NCI-H146 treated with DMSO at 0.1 percent for 48 hours (cell line): ENCODE results near the gene MYRFL.

Experiments used
- DNase-seq: peaks from one replicate; lab custom pipeline; 2025; ENCODE audit not compliant: unreplicated experiment; lab: John Stamatoyannopoulos, UW

The MYRFL gene

GRCh38 chr12:69894800-69895383 lies 69.9 kb downstream of the MYRFL start:
- DNase-seq = no peak

- peak; percentile 20 for DNase-seq
These were observed 71.8 kb downstream of the MYRFL start for GRCh38 chr12:69896653-69897381.

- no peak for DNase-seq
These were observed 72.7 kb downstream of the MYRFL start for GRCh38 chr12:69897744-69898143.

DNA sequence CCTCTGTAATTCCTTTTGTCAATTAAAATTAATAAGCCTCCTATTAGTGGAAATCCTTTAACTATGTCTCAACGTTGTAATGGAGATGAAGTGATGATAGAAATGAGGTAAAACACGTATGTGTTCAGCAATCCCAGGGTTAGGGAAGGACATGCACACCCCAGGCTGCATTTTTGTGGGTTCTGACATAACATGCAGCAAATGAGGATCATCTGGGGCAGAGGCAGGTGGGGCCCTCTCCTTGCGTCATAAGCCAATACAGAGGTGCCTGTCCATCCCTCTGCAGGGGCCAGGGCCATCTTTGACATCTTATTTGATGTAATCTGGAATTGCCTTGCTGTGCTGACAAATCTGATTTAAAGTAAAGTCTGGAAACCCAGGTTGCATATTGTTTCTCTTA lies 73.2 kb downstream of the MYRFL start:
- DNase-seq = no peak

DNA sequence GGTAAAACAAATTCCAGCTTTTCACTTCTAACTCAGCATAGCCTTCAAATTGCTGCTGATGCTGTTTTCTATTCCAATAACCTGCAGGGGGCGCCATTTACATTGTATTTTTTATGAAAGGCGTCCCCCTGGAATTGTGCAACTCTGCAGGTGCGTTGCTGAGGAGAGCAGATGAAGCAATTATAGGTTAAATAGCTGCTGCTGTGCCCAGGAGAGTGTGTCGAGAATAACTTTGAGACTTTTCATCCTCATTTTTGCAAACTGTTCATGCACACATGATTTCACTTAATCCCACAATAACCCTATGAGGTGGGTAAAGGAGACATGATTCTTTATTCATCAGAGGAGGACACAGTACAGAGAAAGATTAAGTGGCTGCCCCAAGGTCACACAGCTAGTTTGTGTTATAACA lies 75.7 kb downstream of the MYRFL start:
- peak; percentile 58 for DNase-seq

DNA sequence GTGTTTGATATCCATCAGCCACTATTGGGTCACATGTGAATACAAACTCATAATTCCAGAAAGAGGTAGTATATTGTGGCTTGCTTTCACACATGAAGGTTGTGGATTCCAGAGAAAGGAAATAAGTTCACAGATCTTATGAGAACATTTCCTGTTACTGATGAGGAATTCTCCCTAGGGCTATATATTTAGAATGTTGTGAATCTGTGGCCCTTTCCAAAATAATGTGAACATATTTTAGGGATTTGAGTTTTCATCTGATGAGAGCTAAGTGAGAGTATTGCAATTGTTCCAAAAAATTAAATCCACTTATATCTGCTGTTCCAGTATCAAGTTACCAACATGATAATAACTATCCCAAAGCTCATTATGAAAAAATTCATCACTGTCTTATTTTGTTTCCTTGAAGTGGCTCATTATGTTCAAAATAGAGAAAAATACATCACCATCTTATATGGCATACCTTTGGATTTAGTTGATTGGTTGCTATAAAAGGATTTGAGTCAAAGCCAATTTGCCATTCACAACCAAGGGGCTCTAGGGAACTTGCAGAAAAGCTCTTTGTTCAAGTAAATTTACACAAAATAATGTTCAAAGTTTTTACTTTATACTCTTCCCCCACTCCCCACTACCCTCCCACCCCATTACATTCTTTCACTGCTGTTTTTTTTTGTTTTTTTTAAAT lies 76.3 kb downstream of the MYRFL start:
- no peak for DNase-seq

DNA sequence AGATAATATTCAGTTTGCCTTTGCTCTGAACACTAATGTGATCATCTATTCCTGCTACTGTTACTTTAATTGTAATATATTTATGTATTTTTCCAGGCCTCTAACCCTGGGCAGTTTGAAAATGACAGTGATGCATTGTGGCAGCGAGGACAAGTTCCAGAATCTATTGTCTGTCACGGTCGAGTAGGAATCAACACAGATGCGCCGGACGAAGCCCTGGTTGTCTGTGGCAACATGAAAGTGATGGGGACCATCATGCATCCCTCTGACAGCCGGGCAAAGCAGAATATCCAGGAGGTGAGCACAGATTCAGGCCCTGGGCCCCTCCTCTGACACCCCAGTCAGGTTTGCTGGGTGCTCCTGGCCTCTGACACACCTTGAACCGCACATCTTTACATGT lies 78.5 kb downstream of the MYRFL start:
- no peak for DNase-seq

DNA sequence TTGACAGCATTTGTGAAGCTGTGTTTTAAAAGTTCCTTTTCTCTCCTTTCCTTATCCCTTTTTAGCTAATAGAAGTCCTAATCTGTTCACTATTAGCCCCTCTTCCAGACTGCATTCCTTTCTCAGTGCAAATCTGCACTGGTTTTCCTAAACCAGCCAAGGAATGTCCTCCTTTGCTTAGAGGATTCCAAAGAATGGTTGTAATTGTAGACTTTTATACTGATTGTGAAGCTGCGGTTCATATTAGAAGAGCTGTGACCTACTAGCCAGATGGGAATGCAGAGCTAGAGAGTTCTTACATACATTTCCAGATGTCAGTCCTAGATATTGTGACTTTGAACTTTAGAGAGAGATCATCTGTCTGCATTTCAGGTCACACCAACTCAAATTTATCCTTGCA lies 79.8 kb downstream of the MYRFL start:
- DNase-seq = no peak

- no peak for DNase-seq
These were observed 80.8 kb downstream of the MYRFL start for GRCh38 chr12:69905801-69906200.

- DNase-seq = no peak
These were observed 81.6 kb downstream of the MYRFL start for GRCh38 chr12:69906411-69907216.

GRCh38 chr12:69908203-69908602 lies 83.2 kb downstream of the MYRFL start:
- DNase-seq = no peak

DNA sequence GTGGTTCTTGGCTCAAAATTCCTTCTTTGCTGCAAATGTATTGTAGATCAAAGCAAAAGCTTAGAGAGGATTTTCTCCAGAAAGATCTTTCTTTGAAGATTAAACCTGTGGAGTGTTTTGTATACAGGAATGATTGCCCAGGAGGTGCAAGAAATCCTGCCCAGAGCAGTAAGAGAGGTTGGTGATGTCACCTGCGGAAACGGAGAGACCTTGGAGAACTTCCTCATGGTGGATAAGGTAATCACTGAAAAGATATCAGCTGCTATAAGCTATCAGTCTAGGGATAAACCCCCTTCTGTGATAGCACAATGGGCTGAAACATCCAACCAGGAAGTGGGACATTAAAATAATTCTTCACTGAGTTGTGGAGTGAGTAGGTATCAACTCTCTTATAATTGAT lies 85.7 kb downstream of the MYRFL start:
- no peak for DNase-seq

DNA sequence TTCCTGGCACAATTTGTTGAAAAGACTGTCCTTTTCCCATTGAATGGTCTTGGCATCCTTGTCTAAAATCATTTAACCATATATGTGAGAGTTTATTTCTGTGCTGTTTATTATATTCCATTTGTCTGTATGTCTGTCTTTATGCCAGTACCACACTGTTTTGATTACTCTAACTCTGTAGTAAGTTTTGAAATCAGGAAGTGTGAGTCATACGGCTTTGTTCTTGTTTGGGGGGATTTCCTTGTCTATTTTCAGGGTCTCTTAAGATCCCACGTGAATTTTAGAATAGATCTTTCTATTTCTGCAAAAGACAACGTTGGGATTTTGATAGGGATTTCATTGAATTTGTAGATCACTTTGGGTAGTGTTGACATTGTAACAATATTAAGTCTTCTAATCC lies 88.5 kb downstream of the MYRFL start:
- no peak for DNase-seq

GRCh38 chr12:69915964-69916363 lies 90.9 kb downstream of the MYRFL start:
- DNase-seq = no peak

DNA sequence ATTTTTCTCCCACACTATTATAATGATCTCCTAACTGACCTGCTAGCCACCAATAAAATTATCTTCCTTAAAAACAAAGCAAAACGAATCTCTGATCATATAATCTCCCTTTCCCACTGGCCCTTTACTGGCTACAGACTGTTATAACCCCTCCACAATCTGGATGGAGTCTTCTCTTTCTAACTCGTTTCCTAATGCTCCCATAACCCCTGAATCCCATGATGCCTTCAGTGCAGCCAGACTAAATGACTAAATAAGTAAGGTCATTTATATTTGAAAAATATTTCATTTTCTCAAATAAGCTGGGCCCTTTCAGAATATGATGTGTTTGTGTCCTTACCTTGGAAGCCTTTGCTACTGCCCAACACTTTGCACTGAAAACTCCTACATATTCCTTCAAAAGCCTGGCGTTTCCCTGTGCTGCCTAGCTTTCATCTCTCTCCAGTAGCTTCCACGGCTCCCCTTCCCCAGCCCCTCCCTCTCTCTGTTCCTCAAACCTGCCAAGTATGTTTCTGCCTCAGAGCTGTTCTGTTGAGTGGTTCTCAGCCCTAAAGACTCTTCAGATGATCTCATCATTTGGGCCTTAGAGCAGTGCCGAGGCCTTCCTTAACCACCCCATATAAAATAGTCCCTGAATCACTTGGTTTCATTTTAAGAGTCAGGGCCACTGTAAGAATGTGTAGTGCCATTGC lies 91.7 kb downstream of the MYRFL start:
- no peak for DNase-seq

- no peak for DNase-seq
These were observed 93.3 kb downstream of the MYRFL start for GRCh38 chr12:69918287-69918686.

GRCh38 chr12:69919495-69919894 lies 94.5 kb downstream of the MYRFL start:
- DNase-seq = no peak

GRCh38 chr12:69921831-69922230 lies 96.8 kb downstream of the MYRFL start:
- DNase-seq = no peak

- DNase-seq = no peak
These were observed 98.0 kb downstream of the MYRFL start for GRCh38 chr12:69922999-69923398.

DNA sequence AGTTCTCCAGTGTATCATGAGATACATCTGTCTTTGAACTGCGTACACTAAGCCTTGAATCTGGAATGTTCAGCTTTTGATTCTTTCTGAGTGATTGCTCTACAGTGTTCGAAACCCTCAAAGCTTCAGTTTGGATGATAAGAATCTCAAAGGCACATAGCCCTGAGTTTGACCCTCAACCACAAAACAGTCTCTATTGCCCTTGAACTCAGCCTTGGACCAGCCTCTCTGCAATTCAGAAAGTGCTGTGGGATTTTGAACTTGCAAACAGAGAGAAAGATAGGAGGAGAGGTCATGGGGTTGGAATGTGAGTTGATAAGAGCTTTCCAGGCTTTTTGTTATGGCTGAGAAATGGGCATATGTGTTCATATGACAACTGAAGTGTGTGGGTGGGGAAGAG lies 100.3 kb downstream of the MYRFL start:
- DNase-seq = no peak

- DNase-seq = no peak
These were observed 102.1 kb downstream of the MYRFL start for GRCh38 chr12:69927164-69927563.
